Measurements from ENCODE around the gene CNIH3. TPM values are rescaled to one million over a fixed set of nuclear protein-coding genes. Genes with fewer than 3 reads are reported as not detected.
A peak's percentile ranks its signal among the peaks of the same experiment; 100 is the strongest.

Gene CNIH3
- total and polyA plus RNA-seq, 10 of the 15 experiments (the other 5 are each of a cell fraction or from before 2014, with no cell fraction given) = 0.77 to 5.8 (median 1.8) TPM

DNA sequence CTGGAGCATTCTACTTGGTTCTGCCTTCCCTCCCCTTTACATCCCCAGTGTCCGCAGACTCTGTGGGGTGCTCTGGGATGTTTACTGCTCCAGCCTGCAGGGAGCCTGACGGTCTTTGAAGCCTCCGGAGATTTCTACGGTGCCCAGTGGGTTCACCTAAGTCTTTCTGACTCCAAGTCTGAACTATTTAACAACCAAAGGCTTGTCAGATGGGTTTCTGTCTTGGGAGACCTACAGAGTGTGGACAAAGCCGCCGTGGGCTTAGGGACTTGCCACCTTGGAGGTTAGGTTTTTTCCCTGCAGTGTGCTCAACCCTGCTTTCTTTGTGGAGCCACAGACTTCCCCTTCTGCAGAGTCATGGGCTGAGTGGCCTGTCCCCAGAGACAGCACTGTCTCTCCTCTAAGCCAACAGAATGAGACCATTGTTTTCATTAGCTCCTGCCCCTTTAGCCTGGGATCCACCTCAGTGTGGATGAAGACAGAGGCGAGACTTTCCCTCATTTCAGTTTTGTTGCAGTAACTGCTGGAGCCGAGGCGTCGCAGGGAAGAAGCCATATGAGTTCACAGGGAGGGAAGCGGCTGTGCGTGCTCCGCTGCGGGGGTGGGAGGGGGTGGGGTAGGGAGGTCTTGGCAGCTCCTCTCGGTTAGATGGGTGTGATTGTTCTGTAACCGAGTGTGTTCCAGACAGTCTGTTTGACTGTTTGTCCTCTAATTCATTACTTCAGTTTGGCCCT, 120.7 kb downstream of the CNIH3 start:
- POLR2A ChIA-PET = interaction anchor here (0.7 to 3.3 kb wide), 6 partner anchors 10 to 114 kb away, joined by 3 to 34 read pairs (median 4); no protein-coding TSS in a partner anchor
- no peak for TF ChIP-seq KDM1A (IDR thresholded peaks at IDR 0.05; ENCODE audit: borderline replicate concordance)
- peak in 1 of 2 experiments; percentile 51; a peak in 1 of 4 replicates for TF ChIP-seq ETV6 (conservative IDR thresholded peaks at IDR 0.05 in 1 of 2, IDR thresholded peaks at IDR 0.05 in 1 of 2; ENCODE audit: borderline replicate concordance in 1 of 2, low read depth in 1 of 2)
- TF ChIP-seq, protein P1, sequence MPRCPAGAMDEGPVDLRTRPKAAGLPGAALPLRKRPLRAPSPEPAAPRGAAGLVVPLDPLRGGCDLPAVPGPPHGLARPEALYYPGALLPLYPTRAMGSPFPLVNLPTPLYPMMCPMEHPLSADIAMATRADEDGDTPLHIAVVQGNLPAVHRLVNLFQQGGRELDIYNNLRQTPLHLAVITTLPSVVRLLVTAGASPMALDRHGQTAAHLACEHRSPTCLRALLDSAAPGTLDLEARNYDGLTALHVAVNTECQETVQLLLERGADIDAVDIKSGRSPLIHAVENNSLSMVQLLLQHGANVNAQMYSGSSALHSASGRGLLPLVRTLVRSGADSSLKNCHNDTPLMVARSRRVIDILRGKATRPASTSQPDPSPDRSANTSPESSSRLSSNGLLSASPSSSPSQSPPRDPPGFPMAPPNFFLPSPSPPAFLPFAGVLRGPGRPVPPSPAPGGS (IDR thresholded peaks at IDR 0.05; ENCODE audit: borderline replicate concordance, insufficient read depth, low read depth, low read length, poor library complexity, severe bottlenecking) = peak; percentile 75
- peak; percentile 96 for TF ChIP-seq NBN (IDR thresholded peaks at IDR 0.05)
- no peak for TF ChIP-seq ZNF384 (IDR thresholded peaks at IDR 0.05; ENCODE audit: borderline replicate concordance, low read depth, low read length)
- TF ChIP-seq, protein P2, sequence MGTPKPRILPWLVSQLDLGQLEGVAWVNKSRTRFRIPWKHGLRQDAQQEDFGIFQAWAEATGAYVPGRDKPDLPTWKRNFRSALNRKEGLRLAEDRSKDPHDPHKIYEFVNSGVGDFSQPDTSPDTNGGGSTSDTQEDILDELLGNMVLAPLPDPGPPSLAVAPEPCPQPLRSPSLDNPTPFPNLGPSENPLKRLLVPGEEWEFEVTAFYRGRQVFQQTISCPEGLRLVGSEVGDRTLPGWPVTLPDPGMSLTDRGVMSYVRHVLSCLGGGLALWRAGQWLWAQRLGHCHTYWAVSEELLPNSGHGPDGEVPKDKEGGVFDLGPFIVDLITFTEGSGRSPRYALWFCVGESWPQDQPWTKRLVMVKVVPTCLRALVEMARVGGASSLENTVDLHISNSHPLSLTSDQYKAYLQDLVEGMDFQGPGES (IDR thresholded peaks at IDR 0.05) = no peak
- peak; percentile 50; the same call in 1 of the 2 replicates for TF ChIP-seq CREM (IDR thresholded peaks at IDR 0.05; ENCODE audit: low read depth)
- TF ChIP-seq MXI1 (IDR thresholded peaks at IDR 0.05; ENCODE audit: low read depth, low read length) = peak; percentile 49; the same call in 1 of the 2 replicates
- TF ChIP-seq NFYB (IDR thresholded peaks at IDR 0.05; ENCODE audit: insufficient read depth, low read depth, low read length) = no peak
- TF ChIP-seq ZSCAN29 (IDR thresholded peaks at IDR 0.05) = no peak
- TF ChIP-seq TARDBP (IDR thresholded peaks at IDR 0.05; ENCODE audit: borderline replicate concordance) = no peak
- peak; percentile 98 for TF ChIP-seq MEF2B (IDR thresholded peaks at IDR 0.05; ENCODE audit: partially characterized antibody, poor library complexity, severe bottlenecking)
- TF ChIP-seq CHD2 (IDR thresholded peaks at IDR 0.05; ENCODE audit: borderline replicate concordance, low read depth, low read length) = peak; percentile 64; the same call in 1 of the 2 replicates
- TF ChIP-seq NFXL1 (IDR thresholded peaks at IDR 0.05; ENCODE audit: borderline replicate concordance) = no peak
- TF ChIP-seq IKZF1 (conservative IDR thresholded peaks at IDR 0.05) = peak; percentile 96
- TF ChIP-seq SPI1 (IDR thresholded peaks at IDR 0.05; ENCODE audit: borderline replicate concordance, insufficient read depth, low read depth, low read length) = peak; percentile 89
- no peak for TF ChIP-seq ZNF274 (IDR thresholded peaks at IDR 0.05; ENCODE audit: insufficient read depth, insufficient read length)
- TF ChIP-seq NFIC (IDR thresholded peaks at IDR 0.05; ENCODE audit: low read depth, low read length) = peak; percentile 66; the same call in 1 of the 2 replicates
- TF ChIP-seq, protein P3, sequence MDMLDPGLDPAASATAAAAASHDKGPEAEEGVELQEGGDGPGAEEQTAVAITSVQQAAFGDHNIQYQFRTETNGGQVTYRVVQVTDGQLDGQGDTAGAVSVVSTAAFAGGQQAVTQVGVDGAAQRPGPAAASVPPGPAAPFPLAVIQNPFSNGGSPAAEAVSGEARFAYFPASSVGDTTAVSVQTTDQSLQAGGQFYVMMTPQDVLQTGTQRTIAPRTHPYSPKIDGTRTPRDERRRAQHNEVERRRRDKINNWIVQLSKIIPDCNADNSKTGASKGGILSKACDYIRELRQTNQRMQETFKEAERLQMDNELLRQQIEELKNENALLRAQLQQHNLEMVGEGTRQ (IDR thresholded peaks at IDR 0.05; ENCODE audit: borderline replicate concordance, low read depth, low read length) = no peak
- peak; percentile 44 for TF ChIP-seq SP1 (IDR thresholded peaks at IDR 0.05; ENCODE audit: low read depth, low read length)
- no peak for TF ChIP-seq BRCA1 (IDR thresholded peaks at IDR 0.05; ENCODE audit: low read depth, low read length)

More for the DNA sequence above, 120.7 kb downstream of the CNIH3 start:
- Histone ChIP-seq H3K4me3 (no peak overlapping the region), H2AFZ (ENCODE audit: control insufficient read depth, low read depth, low read length) (peak overlapping the region; percentile 68), H3K27me3 (replicated peaks in 1 of 2; ENCODE audit: control insufficient read depth in 2 of 2, insufficient read depth in 2 of 2, low read length in 1 of 2) (no peaks in the 10 kb centered on the region), H3K9ac (ENCODE audit: control insufficient read depth, insufficient read depth, low read length) (no peak overlapping the region), H3K4me1 (ENCODE audit: control insufficient read depth, insufficient read depth, low read length) (peaks cover 77% of the 10 kb centered on the region), H3K36me3 (ENCODE audit: control insufficient read depth in 2 of 2, insufficient read depth in 2 of 2, low read length in 1 of 2) (no peaks in the 10 kb centered on the region), H3K79me2 (ENCODE audit: control insufficient read depth, insufficient read depth, low read length) (no peaks in the 10 kb centered on the region), H4K20me1 (ENCODE audit: control insufficient read depth, insufficient read depth) (no peaks in the 10 kb centered on the region), H3K9me3 (replicated peaks; ENCODE audit: control insufficient read depth, insufficient read depth, low read length) (no peaks in the 10 kb centered on the region), H3K27ac (ENCODE audit: control insufficient read depth, insufficient read depth) (peak overlapping the region; percentile 49), H3K4me2 (ENCODE audit: control insufficient read depth, insufficient read depth) (peak overlapping the region; percentile 70)
- WGBS (ENCODE audit: insufficient coverage, insufficient replicate concordance, low lambda C conversion rate, missing lambda C conversion rate) = 11% methylated on average over 11 of the region's 16 CpGs
- DNase-seq (ENCODE audit: low read depth, low spot score) = peak; percentile 93
- CTCF ChIA-PET = interaction anchor here (0.9 to 13.5 kb wide), 12 partner anchors 10 to 238 kb away, joined by 3 to 208 read pairs (median 6); no protein-coding TSS in a partner anchor
- FAIRE-seq = no peak
- peak; percentile 61 for ATAC-seq
- in situ Hi-C loops (cut with MboI) (no loop called here), intact Hi-C loops (cut with micrococcal nuclease; ENCODE audit: unreplicated experiment) (loop anchor here (10.0 kb wide), 1 partner anchor 1258 kb away; the partner anchor contains the start of gene SDE2)
- RAD21 ChIA-PET (ENCODE audit: unreplicated experiment) = interaction anchor here (0.8 to 11.5 kb wide), 21 partner anchors 14 to 238 kb away, joined by 3 to 174 read pairs (median 6); no protein-coding TSS in a partner anchor
- BruUV-seq (replicated peaks) = no TSS peak
- SMC1A ChIA-PET (ENCODE audit: uncharacterized antibody, unreplicated experiment) = interaction anchor here (1.2 to 12.0 kb wide), 20 partner anchors 10 to 238 kb away, joined by 3 to 202 read pairs (median 6); no protein-coding TSS in a partner anchor

Measured in GM12878 (cell line).